NCI-H1694 treated with DMSO at 0.1 percent for 48 hours (cell line): ENCODE results near the gene HES7.
A peak's percentile ranks its signal among the peaks of the same experiment; 100 is the strongest.

Source experiments
- DNase-seq: peaks from one replicate; lab custom pipeline; 2025; lab: John Stamatoyannopoulos, UW

HES7 gene

GRCh38 chr17:8142887-8143580 lies 19.1 kb upstream of the HES7 start:
- no peak for DNase-seq

DNA sequence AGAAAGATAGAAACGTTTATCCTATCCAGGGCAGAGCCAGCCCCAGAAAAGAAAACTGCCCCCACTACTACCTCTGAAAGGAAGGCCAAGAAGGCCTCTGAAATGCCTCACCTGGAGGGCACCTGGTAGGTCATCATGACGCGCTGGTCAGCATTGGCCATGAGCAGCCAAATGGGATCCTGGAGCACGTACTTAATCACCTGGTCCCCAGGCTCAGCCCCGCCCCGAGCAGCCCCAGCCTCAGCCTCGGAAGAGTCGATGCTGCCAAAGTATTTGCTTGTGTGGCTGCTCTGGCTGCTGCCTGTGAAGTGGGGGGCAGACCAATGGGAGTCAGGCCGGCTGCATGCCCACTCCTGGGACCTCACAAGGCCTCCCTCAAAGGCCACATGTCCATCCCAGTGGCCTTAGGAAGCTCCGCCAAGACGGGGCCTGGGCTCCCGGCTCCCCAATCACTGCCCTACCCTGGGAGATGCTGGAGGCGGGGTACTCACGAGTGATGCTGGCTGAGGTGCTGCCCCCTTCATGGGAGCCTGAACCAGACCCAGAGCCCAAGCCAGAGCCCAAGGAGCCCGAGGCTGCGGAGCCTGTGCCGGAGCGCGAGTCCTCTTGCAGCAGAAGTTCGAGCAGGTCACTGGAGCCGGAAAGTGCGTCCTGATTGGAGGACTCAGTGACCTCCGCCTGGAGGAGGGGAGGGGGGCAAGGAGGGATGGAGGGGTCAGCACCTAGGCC lies 18.4 kb upstream of the HES7 start:
- no peak for DNase-seq

GRCh38 chr17:8141741-8142140 lies 17.8 kb upstream of the HES7 start:
- no peak for DNase-seq

DNA sequence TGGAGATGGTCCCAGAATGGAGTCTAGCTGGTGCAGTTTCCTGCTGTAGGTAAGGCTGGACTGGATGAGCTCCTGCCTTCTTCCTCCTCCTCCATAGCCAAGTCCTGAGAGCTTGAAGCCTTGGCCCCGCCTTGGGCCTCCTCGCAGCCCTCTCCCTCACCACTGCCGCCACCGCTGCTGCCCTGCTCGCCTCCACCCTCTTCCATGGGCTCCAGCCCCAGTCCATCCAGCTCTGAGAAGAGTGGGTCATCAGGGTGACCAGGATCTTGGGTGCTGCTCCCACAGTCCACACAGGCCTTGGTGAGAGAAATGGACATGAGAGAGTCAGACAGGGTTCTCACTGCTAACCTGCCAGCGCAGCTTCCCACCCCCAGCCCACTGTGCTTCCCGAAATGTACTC lies 17.1 kb upstream of the HES7 start:
- DNase-seq, result no peak

DNA sequence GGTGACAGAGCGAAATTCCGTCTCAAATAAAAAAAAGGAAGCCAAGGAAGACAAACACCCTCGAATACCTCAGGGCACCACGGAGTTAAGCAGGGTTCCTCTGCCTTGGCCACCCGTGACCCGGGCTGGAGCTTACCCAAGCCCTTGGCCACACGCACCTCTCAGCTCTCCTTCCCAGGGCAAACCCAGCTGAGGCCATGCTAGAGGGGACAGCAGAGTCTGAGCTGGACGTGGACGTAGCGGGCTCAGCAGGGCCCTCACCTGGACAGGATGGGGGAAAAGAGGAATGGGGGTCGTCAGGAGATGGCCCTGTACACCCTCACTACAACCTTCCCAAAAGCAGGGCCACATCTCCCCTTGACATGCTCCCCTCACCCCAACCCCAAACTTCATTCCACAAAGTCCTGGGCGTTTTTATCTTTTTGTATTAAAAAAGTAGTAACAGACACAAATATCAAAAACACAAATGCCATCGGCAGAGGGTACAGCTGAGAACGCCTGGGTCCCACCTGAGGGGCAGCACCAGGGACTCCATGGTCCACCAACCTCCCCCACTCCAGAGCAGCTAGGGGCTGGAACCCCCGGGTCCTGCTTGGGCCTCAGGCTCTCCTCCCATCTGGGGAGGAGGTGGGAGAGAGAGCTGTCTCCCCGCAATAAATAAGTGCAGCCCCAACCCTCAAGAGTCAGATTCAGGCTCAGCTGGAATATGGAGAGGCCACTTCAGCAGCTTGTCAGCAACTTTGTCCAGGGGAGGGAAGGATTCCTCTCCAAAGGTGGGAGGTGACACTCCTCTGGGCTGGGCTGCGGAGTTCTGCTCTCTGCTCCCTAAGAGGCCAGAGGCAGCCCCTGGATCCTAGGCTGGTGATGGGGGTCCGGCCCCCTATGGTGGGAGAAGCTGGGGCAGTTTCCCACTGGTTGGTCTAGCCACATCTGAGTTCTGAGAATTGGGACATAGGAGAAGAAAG lies 16.4 kb upstream of the HES7 start:
- no peak for DNase-seq

DNA sequence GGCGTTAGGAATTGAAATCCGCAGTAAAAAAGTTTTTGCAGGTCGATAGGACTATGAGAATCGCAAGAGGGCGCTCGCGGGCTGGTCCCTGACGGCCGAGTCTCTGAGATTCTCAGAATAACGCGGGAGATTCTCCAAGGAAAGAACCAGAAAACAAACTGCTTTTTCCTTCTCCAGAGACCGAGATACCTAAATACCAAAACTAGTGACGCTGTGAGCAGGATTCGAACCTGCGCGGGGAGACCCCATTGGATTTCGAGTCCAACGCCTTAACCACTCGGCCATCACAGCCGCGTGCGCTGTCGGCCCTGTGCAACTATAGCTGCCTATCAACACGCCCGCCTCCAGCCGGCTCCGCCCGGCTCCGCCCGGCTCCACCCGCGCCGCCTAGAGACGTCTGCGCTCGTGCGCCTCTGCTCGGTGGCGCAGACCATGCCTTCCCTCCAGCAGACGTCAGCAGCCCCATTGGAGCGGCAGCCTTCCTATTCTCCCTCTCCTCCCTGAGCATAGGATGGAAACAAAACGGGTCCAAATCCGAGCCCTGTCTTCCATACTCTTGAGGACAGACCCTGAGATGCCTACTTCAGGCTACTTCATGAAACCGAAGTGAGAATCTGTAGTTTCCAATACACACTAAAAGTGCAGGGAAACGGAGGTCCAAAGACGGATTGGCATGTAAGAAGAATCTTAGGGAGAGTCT lies 14.9 kb upstream of the HES7 start:
- peak; percentile 97 for DNase-seq

DNA sequence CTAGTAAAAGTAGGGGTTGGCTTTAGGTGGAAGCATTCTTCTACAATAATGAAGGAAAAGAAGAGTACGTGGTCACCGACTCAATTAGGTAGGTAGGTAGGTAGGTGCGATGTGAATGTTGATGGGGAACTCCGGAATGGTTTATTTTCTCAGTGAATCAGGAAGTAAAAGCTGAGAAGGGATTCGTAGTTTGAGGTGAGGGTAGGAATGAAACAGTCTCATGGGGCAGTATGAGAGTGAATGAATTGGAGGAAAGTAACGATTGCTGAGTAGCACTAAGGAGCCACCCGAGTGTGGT lies 14.4 kb upstream of the HES7 start:
- DNase-seq, result no peak

- DNase-seq, result no peak
Measured at GRCh38 chr17:8137645-8138373, 13.9 kb upstream of the HES7 start.

- DNase-seq, result no peak
Measured at GRCh38 chr17:8133941-8134340, 10.0 kb upstream of the HES7 start.

- DNase-seq, result no peak
Measured at GRCh38 chr17:8133399-8133798, 9.5 kb upstream of the HES7 start.

DNA sequence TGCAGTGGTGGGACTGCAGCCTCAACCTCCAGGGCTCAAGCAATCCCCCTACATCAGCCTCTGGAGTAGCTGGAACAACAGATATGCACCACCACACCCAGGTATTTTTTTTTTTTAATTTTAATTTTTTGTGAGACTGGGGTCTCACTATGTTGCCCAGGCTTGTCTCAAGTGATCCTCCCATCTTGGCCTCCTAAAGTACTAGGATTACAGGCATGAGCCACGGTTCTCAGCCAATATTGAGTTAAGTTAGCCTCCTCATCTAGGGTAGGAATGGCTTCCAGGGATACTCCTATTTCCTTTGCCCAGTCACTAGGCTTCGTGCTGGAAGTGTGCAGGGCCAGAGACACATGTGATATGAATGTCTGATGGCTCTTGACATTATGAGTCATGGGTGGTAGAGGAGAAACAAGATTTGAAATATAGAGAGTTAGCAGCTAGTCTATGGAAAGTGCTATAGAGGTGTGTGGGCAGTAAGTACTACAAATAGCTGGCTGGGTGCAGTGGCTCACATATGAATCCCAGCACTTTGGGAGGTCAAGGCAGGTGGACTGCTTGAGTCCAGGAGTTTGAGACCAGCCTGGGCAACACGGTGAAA lies 8.0 kb upstream of the HES7 start:
- DNase-seq, result no peak

GRCh38 chr17:8128125-8128784 lies 4.3 kb upstream of the HES7 start:
- no peak for DNase-seq

GRCh38 chr17:8126491-8127066 lies 2.7 kb upstream of the HES7 start:
- DNase-seq, result peak; percentile 42

GRCh38 chr17:8125947-8126490 lies 2.1 kb upstream of the HES7 start:
- DNase-seq, result peak; percentile 47

- DNase-seq, result peak; percentile 68
Measured at GRCh38 chr17:8125154-8125946, 1.4 kb upstream of the HES7 start.

- peak; percentile 7 for DNase-seq
Measured at GRCh38 chr17:8124350-8125153, 646 bp upstream of the HES7 start.

DNA sequence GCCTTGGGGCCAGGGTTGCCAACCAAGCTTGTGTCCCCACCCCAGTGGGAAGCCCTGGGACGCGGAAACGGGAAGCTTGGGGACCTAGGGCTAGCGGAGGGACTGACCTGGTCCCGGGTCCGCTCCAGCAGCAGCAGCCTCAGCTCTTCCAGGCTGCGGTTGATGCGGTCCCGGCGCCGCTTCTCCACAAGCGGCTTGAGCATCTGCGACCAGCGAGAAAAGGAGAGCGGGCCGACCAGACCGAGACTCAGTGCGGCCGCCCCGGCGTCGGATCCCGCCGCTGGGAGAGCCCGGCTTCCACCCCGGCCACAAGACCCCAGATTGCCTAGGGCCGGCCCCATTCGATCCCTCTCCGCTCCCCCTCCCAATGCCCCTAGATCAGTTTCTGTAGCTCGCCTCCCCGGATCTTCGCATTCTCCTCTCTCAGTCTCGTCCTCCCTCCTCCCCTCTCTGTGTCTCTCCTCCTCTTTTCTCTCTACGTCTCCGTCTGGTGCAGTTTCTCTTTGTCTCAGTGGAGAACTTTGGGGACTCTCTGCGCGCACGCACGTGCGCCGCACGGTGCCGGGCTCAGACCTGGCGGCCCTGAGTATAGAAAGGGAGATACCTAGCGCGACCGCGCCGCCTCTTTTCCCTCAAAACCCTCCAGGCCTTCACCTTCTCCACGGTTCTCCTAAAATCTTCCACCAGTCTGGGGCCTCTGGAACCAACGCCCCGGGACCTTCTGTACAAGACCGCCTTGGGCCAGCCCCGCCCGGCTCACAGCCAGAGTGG lies 797 bp downstream of the HES7 start:
- no peak for DNase-seq
